OCI-LY1 (cell line): ENCODE data around the gene PABPC4L.

ENCODE experiments used
- CTCF ChIP-seq: fragments of 200-600 bp; sonication (generic), shearing (Covaris generic); IDR thresholded peaks from 2 replicates; pipeline ENCODE4 v1.5.1; 2017; ENCODE audit warnings: mild to moderate bottlenecking, antibody characterized with exemption, low read length, moderate library complexity, mixed read lengths
- EZH2 ChIP-seq: fragments of 200-600 bp; sonication (generic), shearing (Covaris generic); IDR thresholded peaks from 2 replicates; pipeline ENCODE4 v1.8.0; 2017; ENCODE audit warnings: borderline replicate concordance, mixed run types, mild to moderate bottlenecking, antibody characterized with exemption, low read length, moderate library complexity, mixed read lengths

DNA sequence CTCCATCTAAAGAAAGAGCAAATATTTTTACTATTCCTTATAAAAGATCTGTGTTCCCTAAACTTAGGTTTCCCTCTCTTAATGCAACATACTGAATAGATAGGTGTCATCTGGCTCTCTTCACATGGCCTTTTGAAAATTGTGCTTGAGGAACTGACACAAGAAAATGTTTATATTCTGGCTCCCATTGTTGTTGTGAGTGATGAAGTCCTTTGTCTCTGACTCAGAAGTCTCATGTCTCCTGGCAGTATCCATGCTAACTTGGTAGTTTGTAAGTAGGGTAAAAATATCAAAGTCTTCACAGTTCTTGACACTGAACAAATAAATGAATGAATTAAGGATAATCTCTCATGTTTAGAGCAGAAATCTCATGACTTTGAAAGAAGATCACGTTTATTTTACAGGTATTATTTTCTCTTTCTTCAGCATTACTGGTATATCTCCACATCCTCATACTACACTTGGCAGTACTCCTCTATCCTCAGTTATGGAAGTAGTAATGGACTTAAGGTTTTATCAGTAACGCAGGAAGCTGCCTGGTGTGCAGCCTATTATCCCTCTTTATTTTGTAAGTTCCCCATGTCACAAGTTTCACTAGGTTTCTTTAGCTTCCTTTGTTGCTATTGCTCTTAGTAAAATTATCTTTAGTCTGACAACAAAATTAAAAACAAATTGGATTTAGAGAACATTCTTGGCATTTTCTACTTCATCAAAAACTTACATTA, 14.2 kb upstream of the PABPC4L start:
- TF ChIP-seq CTCF (no peak), EZH2 (no peak)
